GM10847 (cell line): ENCODE measurements around the gene DUOXA1.

Experiments used
- POLR2A ChIP-seq: IDR thresholded peaks from 2 replicates; pipeline ENCODE4 v1.6.1; 2011; ENCODE audit not compliant: insufficient read length; ENCODE audit errors: extremely low read depth

Gene DUOXA1

DNA sequence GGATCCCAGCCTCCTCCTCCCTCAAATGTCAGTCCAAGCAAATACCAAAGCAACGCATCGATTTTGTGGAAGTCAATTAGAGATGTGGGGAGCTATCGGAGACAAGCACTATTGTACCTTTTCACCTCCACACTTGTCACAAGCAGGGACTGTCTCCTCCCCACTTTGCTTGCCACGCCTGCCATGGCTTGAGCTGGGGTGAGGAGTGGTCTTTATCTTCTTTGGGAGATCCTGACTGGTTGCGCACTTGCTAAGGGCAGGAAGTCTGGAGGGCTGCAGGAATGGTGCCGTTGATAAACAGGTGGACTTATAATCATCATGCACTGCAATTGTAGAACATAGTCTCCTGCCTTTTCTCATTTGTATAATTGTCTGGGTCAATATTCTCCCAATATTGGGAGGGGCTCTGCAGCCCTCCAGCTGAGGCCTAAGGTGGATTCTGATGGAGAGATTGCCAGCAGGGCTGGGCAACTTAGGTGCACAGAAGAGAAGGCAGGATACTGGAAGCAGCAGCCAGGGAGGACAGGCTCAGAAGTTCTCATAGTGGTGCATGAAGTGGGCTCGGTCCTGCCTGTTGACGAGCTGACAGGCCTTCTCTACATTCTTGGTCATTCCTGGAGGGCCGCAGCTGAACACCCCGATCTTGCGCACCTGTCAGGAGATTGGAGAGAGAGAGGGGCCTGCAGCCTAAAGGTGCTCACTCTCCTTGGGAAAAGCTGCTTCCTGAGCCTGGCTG, 35.9 kb downstream of the DUOXA1 start:
- no peak for TF ChIP-seq POLR2A

DNA sequence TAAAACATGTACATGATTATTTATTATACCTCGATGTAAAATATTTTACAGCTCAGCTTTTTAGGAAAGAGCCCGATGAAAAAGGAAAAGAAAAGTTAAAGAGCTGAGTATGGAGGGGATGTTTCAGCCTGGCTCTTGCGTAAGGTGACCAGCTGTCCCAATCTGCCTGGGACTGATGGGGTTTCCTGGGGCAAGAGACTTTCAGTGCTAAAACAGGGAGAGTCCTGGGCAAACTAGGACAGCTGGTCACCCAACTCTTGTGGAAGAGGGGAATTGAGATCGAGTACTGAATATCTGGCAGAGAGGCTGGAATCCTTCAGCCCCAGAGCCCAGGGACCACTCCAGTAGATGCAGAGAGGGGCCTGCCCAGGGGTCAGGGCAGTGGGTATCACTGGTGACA, 36.7 kb downstream of the DUOXA1 start:
- TF ChIP-seq POLR2A, result no peak

DNA sequence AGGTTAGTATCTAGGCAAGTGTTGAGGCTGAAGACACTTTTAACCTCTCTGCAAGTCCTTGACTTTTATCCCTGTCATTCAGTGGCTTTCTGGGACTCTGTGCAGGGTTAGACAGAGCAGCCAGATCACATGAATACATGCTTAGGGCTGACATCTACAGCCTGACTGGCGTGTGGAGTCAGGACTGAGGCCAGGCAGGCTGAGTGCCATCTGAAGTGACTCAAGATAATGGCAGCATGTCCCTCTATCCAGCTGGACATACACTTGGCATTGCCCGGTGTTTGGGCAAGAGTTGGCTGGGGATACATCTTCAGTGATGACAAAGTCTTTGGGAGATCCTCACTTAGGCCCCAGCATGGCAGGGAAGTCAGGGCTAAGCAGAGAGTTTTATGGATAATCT, 38.1 kb downstream of the DUOXA1 start:
- TF ChIP-seq POLR2A, result no peak

DNA sequence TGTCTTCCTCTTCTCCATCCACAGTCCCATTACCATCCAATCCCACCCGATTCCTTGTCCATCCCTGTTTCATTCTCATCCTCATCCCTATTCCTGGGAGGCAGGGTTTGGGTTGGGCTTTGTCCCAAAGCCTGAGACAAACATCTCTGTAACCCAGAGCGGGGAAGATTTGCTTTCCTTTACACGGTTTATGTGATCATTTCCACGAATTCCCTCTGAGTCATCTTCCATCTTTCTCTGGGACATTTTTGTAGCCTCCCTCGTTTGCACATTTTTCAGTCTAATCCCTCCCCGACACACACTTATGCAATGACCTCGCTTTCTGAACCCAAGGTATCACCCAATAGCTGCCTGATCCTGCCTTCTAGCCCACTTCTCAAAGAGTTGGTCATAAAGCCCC, 38.5 kb downstream of the DUOXA1 start:
- TF ChIP-seq POLR2A, result no peak

DNA sequence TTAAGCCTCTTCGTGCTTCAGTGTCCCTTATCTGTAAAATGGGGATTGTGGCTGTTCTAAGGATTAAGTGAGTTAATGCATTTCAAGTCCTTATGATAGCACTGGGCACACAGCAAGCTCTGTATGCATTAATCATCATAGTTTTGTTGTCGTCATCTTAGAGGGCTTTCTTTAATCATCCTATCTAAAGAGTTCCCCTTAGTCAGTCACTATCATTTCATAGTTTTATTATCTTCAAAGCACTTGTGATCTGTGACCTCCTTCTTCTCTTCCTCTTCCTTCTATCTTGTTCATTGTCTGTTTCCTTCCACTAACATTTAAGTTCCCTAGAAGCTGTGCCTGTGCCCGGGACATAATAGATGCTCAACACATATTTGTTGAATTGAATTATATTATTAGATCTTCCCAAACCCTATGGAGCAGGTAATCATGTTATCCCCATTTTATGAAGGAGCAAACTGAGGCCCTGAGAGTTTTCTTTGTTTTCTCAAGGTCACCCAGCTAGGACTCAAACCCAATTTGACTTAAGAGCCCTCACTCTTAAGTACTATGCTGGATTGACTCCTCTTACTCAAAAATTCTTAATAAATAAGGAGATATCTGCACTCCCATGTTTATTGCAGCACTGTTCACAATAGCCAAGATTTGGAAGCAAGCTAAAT, 39.8 kb downstream of the DUOXA1 start:
- no peak for TF ChIP-seq POLR2A

DNA sequence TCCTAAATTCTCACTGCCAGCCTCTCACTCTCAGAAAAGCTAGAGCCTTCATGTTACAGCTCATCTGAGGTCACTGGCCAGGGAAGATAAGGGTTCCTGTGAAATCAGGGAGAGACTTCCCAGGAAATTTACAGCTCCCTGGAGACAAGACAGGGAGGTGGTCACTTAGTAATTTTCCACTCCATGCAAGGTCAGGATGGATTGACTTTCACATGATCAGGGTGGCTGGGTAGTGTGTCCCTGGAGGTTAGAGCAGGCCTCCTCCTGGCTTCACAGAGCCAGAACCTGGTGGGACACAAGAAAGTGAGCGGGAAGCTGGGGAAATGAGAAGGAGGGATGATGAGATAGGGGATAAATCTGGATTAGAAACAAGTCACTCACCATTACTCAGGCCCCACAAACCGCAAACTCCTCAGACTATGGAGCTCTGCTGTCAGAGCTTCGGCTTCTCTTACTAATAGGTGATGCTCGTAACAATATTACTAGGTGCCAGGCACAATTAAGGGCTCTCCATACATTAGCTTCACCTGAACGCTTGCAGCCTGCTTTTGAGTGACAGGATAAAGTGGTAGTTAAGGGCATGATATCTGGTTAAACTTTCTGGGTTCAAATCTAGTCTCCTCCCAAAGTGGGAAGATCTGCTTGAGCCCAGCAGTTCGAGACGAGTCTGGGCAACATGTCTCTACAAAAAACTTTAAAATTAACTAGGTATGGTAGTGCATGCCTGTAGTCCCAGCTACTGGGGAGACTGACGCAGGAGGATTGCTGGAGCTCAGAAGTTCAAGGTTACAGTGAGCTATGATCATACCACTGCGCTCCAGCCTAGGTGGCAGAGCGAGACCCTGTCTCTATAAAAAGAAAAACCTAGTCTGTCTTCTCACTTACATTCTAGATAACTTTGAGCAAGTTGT, 40.6 kb downstream of the DUOXA1 start:
- TF ChIP-seq POLR2A, result no peak

DNA sequence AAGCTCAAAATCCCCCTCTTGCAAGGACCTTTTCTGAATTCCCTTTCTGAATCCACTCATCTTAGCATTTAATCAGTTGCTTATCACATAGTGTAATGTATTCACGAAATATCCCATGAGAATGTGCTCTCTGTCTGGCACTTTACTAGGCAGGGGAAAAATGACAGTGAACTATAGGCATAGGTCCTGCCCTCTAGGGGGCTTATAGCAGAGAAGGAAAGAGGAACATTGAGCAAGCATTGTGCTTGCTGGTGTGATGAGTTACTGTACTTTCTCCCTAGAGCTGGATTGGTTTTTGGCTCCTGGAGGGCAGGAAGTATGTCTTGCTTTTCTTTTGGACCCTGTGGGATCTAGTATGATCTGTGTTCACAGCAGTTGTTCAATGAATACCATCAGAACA, 42.2 kb downstream of the DUOXA1 start:
- TF ChIP-seq POLR2A, result no peak

DNA sequence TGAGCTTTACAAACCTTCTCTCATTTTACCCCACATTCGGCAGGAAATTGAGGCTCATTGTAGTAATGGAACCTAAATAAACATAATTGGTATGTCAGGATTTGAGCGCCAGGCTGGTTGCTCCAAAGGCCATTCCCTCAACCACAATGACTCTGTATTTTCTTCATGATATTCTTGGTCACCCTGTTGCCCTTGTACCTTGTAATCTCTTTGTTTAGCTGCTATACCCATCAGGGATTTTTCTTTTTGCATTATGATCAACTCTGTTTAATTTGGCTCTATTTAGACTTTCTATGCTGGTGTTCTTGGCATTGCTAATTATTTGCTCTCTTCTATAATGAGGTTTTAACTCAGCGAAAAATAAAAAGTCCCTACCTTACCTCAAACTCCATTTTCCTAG, 45.5 kb downstream of the DUOXA1 start:
- TF ChIP-seq POLR2A, result no peak

DNA sequence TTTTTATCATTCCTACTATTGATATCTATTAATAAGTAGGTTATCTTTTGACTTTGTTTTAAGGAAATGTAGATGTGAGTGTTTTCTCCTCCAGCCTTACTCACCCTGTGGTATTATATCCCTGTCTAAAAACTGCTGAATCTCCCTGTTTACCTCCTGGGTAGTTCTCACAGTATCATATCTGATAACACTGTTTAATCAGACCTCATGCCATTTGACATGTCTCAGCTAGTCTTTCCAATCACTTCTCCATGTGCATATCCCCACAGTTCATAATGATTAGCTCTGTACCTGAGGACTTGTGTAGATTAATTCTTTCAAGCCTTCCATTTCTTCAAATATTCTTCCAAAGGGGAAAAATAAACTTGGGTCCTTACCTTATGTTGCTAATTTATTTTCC, 46.5 kb downstream of the DUOXA1 start:
- TF ChIP-seq POLR2A, result no peak
